K562 (cell line): ENCODE results near the gene PTCH2. TPM values are rescaled to one million over a fixed set of nuclear protein-coding genes. Genes with fewer than 3 reads are reported as not detected.

Source experiments
- CTCFL ChIP-seq: IDR thresholded peaks from 2 replicates; pipeline ENCODE4 v1.6.1; 2011; ENCODE audit warnings: borderline replicate concordance, low read depth, mild to moderate bottlenecking, moderate library complexity, low read length; ENCODE audit not compliant: insufficient read depth, poor library complexity, severe bottlenecking
- DPF2 ChIP-seq: fragments of 450-650 bp; IDR thresholded peaks from 2 replicates; pipeline ENCODE4 v1.6.1; 2016
- IRF9 ChIP-seq: fragments of 450-650 bp; IDR thresholded peaks from 2 replicates; pipeline ENCODE4 v1.6.1; 2016; ENCODE audit warnings: missing biosample characterization, missing genetic modification characterization
- MAFK ChIP-seq: IDR thresholded peaks from 2 replicates; pipeline ENCODE4 v1.6.1; 2011; ENCODE audit warnings: low read length, improper control_type of control experiment
- SMARCA4 ChIP-seq: fragments of 450-650 bp; IDR thresholded peaks from 2 replicates; pipeline ENCODE4 v1.6.1; 2016
- ZFP91 ChIP-seq: sonication (generic); formaldehyde crosslinking; IDR thresholded peaks from 2 replicates; pipeline ENCODE4 v1.8.0; 2022; ENCODE audit warnings: mild to moderate bottlenecking, missing genetic modification reagents
- ZNF445 ChIP-seq: fragments of 250-450 bp; sonication (Bioruptor Pico); IDR thresholded peaks from 2 replicates; pipeline ENCODE4 v1.4.0; 2020; ENCODE audit warnings: low read depth, mild to moderate bottlenecking, moderate library complexity
- ZNF592 ChIP-seq: fragments of 450-650 bp; IDR thresholded peaks from 2 replicates; pipeline ENCODE4 v1.6.1; 2017; ENCODE audit warnings: antibody characterized with exemption, mild to moderate bottlenecking
- polyA plus RNA-seq, 8 experiments: library from polyadenylated mRNA; depleted of rRNA in 4 of 8; stranded (reverse) in 5 of 8; unstranded in 3 of 8; fragments of >200 nt; fragmentation: Nextera tagmentation in 2 of 8; fragmentation: Illumina TruSeq in 1 of 8; extraction: Ambion mirVana in 2 of 8; extraction: Trizol in 1 of 8; gene quantifications; 2 replicates each; pipeline versions ENCODE4 v1.2.1 to v1.2.3, GENCODE V29; 2011 to 2014; ENCODE audit warnings: inconsistent platforms in 1 of 8, missing spikeins in 1 of 8
- total RNA-seq, 7 experiments: library from RNA; depleted of rRNA in 6 of 7; stranded (reverse); fragments of >200 nt in 6 of 7; fragmentation: Illumina TruSeq in 2 of 7; extraction: Trizol in 2 of 7; gene quantifications; 2 replicates each; pipeline versions ENCODE4 v1.2.1 to v1.2.3, GENCODE V29; 2011 to 2021; ENCODE audit warnings: low replicate concordance in 1 of 7

Gene PTCH2
- total and polyA plus RNA-seq, 9 of the 15 experiments (the other 6 are each of a cell fraction or from before 2014, with no cell fraction given), result 0.15 to 27.3 (median 0.48) TPM; not detected in 1

- TF ChIP-seq ZNF592 (peak; percentile 62; the same call in 1 of the 2 replicates), IRF9 (0 out of 2 replicates have a peak, but pooled peaks have one; percentile 19), ZFP91 (no peak), SMARCA4 (peak; percentile 50; the same call in 1 of the 2 replicates), CTCFL (no peak), DPF2 (0 out of 2 replicates have a peak, but pooled peaks have one; percentile 55), MAFK (peak; percentile 64; the same call in 1 of the 2 replicates), ZNF445 (no peak)
Observed at GRCh38 chr1:44862829-44863401, 19.9 kb upstream of the PTCH2 start (continued).
